HG03565 (cell line): ENCODE measurements around the gene MYMX.
A peak's percentile ranks its signal among the peaks of the same experiment; 100 is the strongest.

Experiments used
- ATAC-seq: cut with Tn5 transposase; IDR thresholded peaks from one replicate; pipeline ENCODE4 v1.9.1; 2021; ENCODE audit warnings: mild to moderate bottlenecking, moderate library complexity; ENCODE audit not compliant: unreplicated experiment

Gene MYMX

DNA sequence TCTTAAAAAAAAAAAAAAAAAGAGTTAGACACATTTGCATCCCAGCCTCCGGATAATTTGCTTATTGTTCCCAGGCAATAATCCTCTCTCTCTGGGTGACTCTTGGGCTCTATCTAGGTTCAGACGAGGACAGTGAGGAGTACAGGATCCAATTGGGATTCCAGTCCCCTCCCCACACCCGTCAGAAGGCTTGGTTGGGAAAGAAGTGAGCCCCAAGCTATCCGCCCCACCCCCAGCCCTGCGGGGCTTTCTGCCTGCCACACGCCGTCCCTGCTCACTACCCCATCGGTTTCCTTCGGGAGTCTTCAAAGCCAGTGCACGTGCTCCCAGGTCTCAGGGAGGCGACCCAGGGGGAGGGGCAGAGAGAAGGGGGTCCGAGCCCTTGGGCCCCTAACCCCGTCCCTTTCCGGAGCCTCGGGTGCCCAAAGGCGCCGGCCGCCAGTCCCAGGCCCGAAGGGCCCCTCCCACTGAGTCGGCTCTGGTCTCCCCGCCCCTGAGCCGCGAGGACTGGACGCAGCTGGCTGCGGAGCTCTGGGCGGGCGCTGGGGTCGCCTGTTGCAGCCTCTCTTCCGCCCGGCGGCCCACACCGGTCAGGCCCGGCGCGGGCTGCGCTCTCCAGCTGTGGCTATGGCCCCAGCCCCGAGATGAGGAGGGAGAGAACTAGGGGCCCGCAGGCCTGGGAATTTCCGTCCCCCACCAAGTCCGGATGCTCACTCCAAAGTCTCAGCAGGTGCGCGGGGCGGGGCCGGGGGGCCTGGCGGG is 2.5 kb downstream of the MYMX start:
- peak; percentile 35 for ATAC-seq

DNA sequence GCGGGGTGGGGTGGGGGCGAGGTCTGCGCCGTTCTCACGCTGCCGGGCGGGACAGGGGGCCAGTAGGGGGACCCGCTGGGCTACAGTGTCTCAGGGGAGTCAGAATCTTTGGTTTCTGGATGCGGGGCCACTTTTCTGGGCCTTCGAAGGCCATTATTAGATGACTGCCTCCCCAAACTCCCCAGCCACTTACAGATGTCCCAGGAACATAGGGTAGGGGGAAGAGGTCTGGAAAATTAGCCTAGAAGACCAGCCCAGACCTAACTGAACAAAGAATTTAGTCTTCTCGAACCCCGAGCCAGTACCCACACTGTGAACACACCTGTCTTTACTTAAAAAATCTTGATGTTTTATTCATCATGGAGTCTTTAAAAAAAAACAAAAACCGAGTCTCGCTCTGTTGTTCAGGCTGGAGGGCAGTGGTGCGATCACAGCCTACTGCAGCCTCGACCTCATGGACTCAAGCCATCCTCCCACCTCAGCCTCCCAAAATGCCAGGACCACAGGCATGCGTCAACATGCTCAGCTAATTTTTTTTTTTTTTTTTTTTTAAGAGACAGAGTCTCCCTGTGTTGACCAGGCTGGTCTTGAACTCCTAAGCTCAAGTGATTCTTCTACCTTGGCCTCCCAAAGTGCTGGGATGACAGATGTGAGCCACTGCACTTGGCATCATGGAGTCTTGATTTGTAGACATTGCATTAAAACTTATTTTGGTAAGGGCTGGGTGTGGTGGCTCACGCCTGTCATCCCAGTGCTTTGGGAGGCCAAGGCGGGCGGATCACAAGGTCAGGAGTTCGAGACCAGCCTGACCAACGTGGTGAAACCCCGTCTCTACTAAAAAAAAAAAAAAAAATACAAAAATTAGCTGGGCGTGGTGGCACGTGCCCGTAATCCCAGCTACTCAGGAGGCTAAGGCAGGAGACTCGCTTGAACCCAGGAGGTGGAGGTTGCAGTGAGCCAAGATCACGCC is 3.4 kb downstream of the MYMX start:
- ATAC-seq, result no peak

DNA sequence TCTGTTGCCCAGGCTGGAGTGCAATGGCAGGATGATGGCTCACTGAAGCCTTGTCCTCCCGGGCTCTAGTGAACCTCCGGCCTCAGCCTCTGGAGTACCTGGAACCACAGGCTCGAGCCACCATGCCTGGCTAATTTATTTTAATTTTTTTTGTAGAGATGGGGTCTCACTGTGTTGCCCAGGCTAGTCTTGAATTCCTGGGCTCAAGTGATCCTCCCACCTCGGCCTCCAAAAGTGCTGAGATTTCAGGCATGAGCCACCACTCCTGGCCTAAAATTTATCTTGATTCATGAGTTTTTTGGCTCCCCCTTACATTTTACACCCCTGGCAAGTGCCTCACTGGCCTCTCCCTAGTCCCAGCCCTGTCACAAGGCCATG is 4.2 kb downstream of the MYMX start:
- no peak for ATAC-seq

DNA sequence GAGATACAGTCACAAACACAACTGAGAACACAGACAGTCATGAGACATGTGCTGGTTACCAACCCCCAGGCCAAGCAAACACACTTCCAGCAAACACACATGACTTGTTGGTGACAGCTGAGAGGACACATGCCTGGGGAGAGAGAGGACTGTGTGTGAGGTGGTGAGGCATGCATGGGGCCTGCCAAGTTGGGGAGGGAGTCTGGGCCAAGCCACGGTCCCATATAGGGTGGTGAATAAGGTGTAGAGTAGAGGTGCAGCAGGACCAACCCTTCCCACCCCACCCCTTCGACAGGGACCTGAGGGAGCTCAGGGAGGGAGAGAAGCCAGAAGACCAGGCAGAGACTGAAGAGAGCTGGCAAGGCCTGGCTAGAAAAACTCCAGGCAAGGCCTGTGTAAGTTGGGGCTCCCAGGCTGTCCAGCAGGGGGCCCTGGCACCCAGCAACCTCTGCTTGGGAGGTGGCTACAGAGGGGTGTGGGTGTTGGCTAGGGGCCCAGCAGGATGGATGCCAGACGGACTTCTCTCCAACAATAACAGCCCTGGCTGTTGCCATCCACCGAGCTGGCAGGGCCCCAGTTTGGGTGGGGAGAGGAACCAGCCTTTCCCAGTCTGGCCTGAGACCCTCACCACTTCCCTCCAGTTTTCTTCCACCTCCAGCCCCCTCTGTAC is 4.7 kb downstream of the MYMX start:
- no peak for ATAC-seq

DNA sequence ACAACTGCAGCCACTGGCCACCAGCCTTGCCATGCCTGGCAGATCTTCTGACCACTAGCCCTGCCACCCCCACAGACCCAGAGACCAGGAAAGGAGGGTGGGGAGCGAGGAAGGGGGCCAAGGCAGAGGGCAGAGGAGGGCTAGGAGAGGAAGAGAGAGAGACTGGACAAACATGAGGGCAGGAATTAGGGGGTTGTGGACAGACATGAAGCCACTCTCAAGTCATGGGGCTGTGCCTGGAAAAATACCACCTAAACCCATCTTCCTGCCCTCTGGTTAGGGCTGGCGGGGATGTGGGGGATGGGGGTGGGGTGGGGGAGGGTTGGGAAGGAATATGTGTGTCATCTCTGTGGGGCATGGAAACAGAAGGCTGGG is 5.2 kb downstream of the MYMX start:
- ATAC-seq, result no peak

DNA sequence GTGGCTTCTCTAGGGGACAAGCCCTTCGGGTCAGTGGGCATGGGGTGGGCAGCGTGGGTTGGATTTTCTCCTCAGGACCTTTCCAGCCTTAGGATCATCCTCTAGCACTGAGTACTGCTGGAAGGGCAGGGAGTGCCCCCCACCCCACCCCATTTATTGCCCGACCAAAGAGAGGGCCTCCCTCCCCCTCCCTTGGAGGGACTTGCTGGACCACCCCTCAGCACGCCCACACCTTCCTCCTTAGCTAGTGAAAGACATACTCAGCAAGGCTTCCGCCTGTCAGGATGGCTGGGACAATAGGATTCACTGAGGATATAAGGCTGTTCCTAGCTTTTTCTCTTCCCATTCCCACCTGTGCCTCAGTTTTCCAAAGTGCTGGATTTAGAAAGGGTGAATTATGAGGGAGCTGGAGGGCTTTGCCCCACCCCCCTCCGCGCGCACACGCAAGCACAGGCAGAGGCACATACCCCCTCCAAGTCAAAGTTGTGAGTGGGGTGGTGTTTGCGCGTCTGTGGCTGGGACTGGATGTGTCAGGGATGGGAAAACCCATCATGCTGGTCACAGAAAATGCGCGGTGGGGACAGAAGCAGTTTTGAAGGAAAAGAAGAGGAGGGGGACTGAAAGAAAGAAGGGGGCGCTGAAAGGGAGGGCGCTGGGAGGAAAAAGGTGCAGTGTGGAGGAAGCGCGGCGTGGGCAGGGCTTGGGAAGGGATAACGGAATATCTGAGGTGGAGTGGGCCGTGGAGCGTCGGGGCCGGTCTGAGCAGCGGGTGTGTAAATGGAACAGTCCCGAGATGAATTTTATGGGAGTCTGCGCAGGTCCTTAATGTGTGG is 6.0 kb downstream of the MYMX start:
- no peak for ATAC-seq

DNA sequence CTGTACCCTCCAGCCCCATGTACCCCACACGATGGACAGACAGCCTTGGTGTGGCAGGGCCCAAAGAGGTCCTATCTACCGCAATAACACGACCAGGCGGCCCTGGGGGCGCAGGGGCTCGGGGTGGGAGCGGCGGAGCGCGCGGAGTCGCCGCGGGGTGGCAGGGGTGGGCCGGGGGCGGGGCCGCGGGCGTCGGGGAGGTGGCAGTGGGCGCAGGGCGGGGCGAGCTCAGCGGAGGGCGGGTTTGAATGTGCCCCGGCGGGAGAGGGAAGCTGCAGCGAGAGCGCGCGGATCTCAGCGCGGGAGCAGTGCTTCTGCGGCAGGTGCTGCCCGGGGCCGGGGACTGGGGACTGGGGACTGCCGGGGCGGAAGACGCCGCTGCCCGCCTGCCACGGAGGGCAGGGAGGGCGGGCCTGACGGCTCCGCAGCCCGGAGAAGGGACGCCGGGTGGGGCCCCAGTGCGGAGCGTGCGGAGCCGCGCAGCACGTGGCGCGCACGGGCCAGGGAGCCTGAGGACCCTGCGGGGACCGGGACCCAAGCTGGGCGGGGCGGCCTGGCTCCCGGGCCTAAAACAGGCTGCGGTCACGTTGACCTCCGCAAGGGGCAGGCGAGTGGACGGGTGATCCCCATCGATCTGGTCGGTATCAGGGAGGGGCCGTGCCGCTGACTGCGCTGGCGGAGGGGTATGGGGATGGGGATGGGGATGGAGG is 6.7 kb downstream of the MYMX start, which contains the start of gene SLC29A1:
TSS of gene SLC29A1 (plus strand) at position 277 of the 710 bp plus-strand sequence. CDS start 3,719 bp downstream, outside the sequence.
- no peak for ATAC-seq

DNA sequence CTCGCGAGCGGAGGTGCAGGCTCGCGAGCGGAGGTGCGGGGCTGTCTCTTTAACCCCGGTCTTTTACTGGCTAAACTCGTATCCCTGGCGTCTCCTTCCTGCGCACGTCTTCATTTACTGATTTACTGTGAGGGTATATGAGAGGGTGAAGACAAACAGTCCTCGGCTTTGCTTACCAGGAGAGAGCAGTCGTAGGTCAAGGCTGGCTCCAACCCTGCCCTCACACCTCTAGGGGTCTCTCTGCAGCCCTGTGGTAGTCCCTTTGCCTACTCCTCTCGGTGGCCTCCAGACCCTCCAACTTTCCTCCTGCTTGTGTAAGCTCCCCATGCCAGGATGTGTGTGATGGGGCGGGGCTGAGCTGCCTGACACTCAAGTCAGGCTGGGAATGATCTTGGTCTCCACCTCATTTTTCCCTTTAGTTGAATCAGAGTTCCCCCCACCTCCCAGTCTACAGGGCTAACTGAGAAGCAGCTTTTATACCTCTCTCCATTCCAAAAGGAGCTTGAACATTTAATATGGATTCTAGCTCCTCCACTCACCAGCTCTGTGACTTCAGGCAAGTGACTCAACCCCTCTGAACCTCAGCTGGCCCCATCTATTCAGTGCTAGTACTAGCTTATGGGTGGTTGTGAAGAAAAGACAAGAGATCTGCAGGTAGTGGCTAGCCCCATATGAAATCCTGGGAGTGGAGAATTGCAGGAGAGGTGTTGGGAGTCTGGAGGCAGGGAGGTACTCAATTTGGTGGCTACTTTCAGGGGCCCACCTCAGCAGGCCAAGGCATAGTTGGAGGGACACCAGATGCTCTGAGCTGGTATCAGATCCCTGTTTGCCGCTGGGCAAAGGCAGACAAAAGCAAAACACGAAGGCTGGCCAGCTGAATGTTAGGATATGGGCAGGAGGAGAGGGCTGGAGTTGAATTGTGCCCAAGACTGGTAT is 7.6 kb downstream of the MYMX start:
- ATAC-seq, result no peak

DNA sequence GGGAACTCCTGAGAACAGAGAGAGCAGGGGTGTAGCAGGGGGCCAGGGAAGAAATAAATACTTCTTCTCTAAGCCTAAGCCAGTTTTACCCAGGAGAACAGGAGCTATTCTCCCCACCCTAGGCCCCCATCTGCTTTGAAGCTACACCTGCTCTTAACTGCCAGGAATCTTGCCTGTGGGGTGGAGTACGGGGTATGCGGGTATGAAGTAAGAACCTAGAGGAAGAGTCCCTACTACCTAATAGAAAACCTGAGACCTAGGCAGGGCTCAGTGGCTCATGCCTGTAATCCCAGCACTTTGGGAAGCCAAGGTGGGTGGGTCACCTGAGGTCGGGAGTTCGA is 8.2 kb downstream of the MYMX start:
- ATAC-seq, result no peak

DNA sequence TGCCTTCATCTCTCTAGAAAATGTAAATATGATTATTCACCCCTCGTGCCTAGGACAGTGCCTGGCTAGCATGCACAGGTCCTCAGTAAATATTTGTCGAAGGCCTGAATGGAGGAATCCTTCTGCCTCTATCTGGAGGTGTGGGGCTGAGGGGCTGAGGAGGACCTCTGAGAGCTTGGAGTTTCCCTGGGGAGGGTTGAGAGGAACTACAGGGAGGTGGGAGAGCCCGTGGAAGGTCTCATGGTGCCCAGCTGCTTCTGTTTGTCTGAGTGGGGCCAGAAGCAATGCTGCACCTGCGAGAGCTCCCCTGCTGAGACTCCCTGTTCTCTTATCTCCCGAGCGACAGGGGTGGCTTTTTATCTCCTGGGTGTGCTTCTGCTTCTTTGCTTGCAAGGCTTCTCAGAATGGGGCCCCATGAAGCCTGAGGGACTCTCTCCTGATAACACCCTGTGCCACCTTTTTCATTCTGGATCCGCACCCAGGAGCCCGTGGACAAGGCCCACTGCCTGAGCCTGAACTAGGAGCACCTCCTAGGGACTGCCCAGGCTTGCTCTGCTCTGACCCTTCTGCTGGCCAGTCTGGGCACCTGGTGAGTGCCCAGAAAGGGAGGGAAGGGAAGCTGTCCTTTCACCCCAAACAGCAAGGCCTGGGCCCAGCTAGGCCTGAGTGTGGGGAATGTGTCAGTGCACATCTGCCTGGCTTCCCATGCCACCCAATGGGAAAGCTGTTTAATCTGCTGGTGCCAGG is 9.0 kb downstream of the MYMX start:
- no peak for ATAC-seq

DNA sequence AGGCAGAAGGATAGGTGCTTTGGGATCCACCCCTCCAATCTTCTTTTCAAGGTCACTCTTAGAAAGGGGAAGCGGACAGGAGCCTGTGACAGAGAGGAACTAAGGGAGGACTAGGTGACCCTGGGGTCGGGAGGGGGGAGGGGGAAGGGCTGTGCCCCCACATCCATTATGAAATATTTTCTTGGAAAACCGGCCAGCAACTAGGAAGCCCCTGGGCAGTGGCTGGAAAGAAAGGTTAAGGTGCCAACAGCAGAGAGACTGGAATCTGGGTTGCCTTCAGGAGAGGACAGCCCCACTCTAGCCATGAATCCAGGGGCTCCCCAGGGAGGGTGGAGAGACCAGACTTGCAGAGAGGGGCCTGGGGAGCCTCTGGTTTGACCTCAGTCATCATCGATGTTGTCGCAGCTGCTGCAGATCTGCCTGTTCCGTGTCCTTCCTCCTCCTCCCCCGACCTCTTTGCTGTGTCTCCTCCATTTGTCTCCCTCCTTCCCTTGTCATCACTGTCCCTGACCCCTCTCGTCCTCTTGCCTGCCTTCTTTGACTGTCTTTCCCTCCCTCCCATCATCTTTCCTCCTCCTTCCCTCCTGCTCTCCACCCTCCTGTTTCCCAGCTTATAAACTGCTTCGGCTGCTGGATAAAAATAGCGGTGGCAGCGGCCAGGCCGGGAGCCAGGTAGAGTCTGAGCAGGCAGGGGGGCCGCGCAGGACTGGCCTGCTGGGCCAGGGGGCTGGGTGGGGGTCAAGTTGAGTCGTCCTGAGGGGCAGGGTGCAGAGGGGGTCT is 9.8 kb downstream of the MYMX start:
- ATAC-seq, result no peak

DNA sequence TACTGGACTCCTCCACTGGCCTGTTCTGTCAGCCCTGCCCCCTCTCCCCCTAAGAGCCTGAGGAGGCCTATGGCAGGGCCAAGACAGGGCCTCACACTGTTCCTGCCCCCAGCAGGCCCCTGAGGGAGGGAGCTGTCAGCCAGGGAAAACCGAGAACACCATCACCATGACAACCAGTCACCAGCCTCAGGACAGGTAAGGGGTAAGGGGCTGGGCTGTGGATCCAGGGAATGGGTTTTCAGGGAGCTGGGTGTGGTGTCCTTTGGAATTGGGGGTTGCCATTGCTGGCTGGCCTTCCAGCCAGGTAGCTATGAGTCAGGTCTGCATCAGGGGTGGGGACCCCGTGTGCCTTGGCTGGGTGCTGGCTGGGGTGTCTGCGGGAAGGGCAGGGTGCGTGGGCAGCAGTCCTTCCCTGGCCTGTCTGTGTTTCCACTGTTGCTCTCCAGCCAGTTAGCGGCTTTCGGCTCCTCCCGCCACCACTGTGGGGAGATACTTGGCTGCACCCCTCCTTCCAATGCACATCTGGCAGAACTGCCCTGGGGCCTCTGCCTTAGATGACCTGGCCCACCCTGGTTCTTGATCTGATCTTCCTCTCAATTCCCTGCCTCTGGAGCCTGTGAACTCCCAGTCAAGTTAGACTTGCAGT is 10.5 kb downstream of the MYMX start:
- ATAC-seq, result no peak

DNA sequence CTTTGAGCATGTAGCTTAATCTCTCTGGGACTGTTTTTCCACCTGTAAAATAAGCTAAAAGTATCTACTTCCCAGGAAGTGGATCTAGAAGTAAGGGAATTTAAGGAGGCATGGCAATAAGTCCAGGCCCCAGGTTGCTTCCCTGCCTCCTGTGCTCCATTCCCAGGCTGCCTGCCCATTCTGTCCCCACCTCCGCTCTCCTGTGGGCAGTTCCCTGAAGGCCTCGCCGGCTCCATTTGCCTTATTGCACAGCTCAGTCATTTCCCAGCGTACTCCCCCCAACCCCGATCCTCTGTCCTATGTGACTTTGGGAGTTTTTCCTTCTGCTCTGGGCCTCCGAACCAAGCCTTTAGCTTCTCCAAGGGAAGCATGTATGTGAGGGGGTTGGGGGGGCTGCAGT is 11.3 kb downstream of the MYMX start:
- ATAC-seq, result no peak

DNA sequence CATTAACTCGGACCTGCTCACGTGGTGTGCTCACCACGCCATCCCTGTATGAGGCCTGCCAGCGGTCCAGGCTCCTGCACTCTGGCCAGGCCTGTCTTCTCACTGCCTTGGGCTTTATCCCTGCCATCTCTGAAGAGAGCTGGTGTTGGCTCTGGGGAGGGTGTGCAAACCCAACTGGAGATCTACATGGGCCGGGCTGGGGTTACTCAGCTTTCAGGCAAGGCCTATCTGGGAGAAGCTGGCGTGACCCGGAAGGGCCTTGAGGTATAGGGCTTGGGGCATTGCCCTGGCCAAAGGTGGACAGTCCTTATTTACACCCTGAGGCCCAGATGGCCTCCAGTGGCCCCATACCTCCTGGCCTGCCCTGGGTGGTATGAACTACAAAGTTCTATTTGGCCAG is 11.7 kb downstream of the MYMX start:
- no peak for ATAC-seq

DNA sequence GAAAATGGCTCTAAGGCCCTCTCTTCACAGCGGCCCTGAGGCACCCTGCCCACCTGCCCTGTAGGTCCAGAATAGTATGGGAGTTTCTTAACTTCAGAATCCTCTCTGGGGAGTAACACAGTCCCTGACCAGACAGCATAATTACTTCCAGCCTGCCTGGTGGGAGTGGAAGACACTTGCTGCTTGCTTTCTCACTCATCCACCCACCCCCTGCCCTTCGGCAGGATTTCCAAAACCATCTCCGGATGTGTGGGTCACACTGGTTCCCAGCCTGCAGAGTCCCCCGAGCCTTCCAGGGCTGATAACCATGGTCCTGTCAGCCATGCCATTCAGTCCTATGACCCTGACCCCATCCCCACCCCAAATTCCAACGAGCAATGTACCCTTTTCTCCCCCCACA is 12.1 kb downstream of the MYMX start:
- no peak for ATAC-seq

DNA sequence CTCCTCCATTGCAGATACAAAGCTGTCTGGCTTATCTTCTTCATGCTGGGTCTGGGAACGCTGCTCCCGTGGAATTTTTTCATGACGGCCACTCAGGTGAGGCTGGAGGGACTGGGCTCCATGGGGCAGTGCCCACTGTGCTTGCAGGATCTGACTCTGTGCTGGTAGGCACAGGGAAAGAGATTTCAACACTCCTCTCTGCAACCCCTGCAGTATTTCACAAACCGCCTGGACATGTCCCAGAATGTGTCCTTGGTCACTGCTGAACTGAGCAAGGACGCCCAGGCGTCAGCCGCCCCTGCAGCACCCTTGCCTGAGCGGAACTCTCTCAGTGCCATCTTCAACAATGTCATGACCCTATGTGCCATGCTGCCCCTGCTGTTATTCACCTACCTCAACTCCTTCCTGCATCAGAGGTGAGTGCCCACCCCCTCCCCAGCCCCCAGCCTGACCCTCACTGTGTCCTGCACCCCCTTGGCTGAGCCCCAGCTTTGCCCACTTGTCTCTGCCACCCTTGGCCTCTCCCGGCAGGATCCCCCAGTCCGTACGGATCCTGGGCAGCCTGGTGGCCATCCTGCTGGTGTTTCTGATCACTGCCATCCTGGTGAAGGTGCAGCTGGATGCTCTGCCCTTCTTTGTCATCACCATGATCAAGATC is 12.8 kb downstream of the MYMX start:
- no peak for ATAC-seq
